A673 (cell line): ENCODE measurements around the gene RSPH9.

Source experiments
- EZH2 ChIP-seq: fragments of 200-600 bp; sonication (generic); IDR thresholded peaks from 2 replicates; pipeline ENCODE4 v1.6.1; 2017; ENCODE audit warnings: borderline replicate concordance, low read depth, mild to moderate bottlenecking, mixed read lengths, antibody characterized with exemption, low read length; ENCODE audit not compliant: poor library complexity, severe bottlenecking
- TF ChIP-seq, protein P1 (sequence below): fragments of 300-800, 200-600 bp; sonication (generic); conservative IDR thresholded peaks from 2 replicates; pipeline ENCODE4 v1.5.1; 2017; ENCODE audit warnings: low read depth, mild to moderate bottlenecking, antibody characterized with exemption, low read length, moderate library complexity, mixed read lengths

- TF ChIP-seq, protein P1, sequence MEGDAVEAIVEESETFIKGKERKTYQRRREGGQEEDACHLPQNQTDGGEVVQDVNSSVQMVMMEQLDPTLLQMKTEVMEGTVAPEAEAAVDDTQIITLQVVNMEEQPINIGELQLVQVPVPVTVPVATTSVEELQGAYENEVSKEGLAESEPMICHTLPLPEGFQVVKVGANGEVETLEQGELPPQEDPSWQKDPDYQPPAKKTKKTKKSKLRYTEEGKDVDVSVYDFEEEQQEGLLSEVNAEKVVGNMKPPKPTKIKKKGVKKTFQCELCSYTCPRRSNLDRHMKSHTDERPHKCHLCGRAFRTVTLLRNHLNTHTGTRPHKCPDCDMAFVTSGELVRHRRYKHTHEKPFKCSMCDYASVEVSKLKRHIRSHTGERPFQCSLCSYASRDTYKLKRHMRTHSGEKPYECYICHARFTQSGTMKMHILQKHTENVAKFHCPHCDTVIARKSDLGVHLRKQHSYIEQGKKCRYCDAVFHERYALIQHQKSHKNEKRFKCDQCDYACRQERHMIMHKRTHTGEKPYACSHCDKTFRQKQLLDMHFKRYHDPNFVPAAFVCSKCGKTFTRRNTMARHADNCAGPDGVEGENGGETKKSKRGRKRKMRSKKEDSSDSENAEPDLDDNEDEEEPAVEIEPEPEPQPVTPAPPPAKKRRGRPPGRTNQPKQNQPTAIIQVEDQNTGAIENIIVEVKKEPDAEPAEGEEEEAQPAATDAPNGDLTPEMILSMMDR, result no peak
- TF ChIP-seq EZH2, result no peak
These were observed 28.7 kb downstream of the RSPH9 start for GRCh38 chr6:43673444-43674084.
